Activated B cell treated with CpG ODN at 0.5 μM for 24 hours (primary cell): ENCODE results near the gene CH25H. TPM values are rescaled to one million over a fixed set of nuclear protein-coding genes. Genes with fewer than 3 reads are reported as not detected.

Experiments
- ATAC-seq: fragments of 200-7000 bp; cut with Tn5 transposase; one replicate; pipeline ENCODE4 v1.10.0; 2021; ENCODE audit warnings: low read depth, mild to moderate bottlenecking, moderate library complexity
- CTCF ChIA-PET: fragments of 350-600 bp; sonication (Branson Sonifier 250); formaldehyde crosslinking; loops from one replicate; lab custom pipeline; 2021; ENCODE audit warnings: antibody characterized with exemption; lab: Charles Lee
- POLR2A ChIA-PET: fragments of 350-600 bp; sonication (Branson Sonifier 250); formaldehyde crosslinking; loops from one replicate; lab custom pipeline; 2021; ENCODE audit warnings: antibody characterized with exemption; lab: Charles Lee
- DNase-seq: peaks from one replicate; pipeline ENCODE4 v3.0.0; 2022
- H3K27ac Mint-ChIP-seq: one replicate; pipeline ENCODE4 v1.8.0; 2020; ENCODE audit warnings: mixed read lengths
- H3K27me3 Mint-ChIP-seq: one replicate; pipeline ENCODE4 v1.8.0; 2021; ENCODE audit warnings: mixed read lengths
- H3K36me3 Mint-ChIP-seq: one replicate; pipeline ENCODE4 v1.8.0; 2021; ENCODE audit warnings: low read depth, mixed read lengths
- H3K4me1 Mint-ChIP-seq: one replicate; pipeline ENCODE4 v1.8.0; 2021; ENCODE audit warnings: mixed read lengths
- H3K4me3 Mint-ChIP-seq: one replicate; pipeline ENCODE4 v1.8.0; 2020; ENCODE audit warnings: mild to moderate bottlenecking, mixed read lengths
- H3K9me3 Mint-ChIP-seq: one replicate; pipeline ENCODE4 v1.8.0; 2020; ENCODE audit warnings: mixed read lengths
- intact Hi-C: fragments of 100-400 bp; cut with micrococcal nuclease; formaldehyde crosslinking; loops from one replicate; pipeline ENCODE4 v1.15.1; 2024
- total RNA-seq: library from RNA; stranded (reverse); gene quantifications from 2 replicates; pipeline ENCODE4 v1.2.3, GENCODE V29; 2022
- TF ChIP-seq, protein P1 (sequence below): fragments of 200-600 bp; IDR thresholded peaks from one replicate; pipeline ENCODE4 v1.8.0; 2022; ENCODE audit warnings: antibody characterized with exemption, mild to moderate bottlenecking

Gene CH25H
- total RNA-seq, 1 donor from 2014 or later: not detected

- CTCF ChIA-PET: interaction anchor here (0.6 kb wide), 1 partner anchor 63 kb away, joined by 3 read pairs; no protein-coding TSS in a partner anchor
- peaks cover 2% of the 10 kb centered on the region for H3K9me3 Mint-ChIP-seq
- H3K4me3 Mint-ChIP-seq: no peak overlapping the region
- H3K4me1 Mint-ChIP-seq: peaks cover 8% of the 10 kb centered on the region
- TF ChIP-seq, protein P1, sequence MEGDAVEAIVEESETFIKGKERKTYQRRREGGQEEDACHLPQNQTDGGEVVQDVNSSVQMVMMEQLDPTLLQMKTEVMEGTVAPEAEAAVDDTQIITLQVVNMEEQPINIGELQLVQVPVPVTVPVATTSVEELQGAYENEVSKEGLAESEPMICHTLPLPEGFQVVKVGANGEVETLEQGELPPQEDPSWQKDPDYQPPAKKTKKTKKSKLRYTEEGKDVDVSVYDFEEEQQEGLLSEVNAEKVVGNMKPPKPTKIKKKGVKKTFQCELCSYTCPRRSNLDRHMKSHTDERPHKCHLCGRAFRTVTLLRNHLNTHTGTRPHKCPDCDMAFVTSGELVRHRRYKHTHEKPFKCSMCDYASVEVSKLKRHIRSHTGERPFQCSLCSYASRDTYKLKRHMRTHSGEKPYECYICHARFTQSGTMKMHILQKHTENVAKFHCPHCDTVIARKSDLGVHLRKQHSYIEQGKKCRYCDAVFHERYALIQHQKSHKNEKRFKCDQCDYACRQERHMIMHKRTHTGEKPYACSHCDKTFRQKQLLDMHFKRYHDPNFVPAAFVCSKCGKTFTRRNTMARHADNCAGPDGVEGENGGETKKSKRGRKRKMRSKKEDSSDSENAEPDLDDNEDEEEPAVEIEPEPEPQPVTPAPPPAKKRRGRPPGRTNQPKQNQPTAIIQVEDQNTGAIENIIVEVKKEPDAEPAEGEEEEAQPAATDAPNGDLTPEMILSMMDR: no peak
- no peaks in the 10 kb centered on the region for H3K27me3 Mint-ChIP-seq
- H3K27ac Mint-ChIP-seq: no peak overlapping the region
- DNase-seq (no peak), ATAC-seq (no peak)
- intact Hi-C loops: no loop called here
- POLR2A ChIA-PET: no interaction called here
- peaks cover 63% of the 10 kb centered on the region for H3K36me3 Mint-ChIP-seq
Measured at GRCh38 chr10:89221919-89222318, 14.8 kb upstream of the CH25H start.

GRCh38 chr10:89219513-89220218 lies 12.5 kb upstream of the CH25H start:
- Mint-ChIP-seq H3K36me3 (peaks cover 52% of the 10 kb centered on the region), H3K4me1 (peaks cover 8% of the 10 kb centered on the region), H3K27me3 (no peaks in the 10 kb centered on the region), H3K4me3 (no peak overlapping the region), H3K27ac (no peak overlapping the region), H3K9me3 (no peaks in the 10 kb centered on the region)
- DNase-seq (no peak), ATAC-seq (no peak)
- ChIA-PET CTCF (interaction anchor here (0.6 to 3.0 kb wide), 3 partner anchors 190 to 286 kb away, joined by 3 to 44 read pairs (median 32); no protein-coding TSS in a partner anchor), POLR2A (no interaction called here)
- TF ChIP-seq, protein P1: no peak
- intact Hi-C loops: loop anchor here (10.0 kb wide), 1 partner anchor 655 kb away; no protein-coding TSS in a partner anchor

- Mint-ChIP-seq H3K36me3 (peaks cover 40% of the 10 kb centered on the region), H3K4me1 (peaks cover 10% of the 10 kb centered on the region), H3K27ac (no peak overlapping the region), H3K4me3 (no peak overlapping the region), H3K9me3 (no peaks in the 10 kb centered on the region), H3K27me3 (peaks cover 2% of the 10 kb centered on the region)
- intact Hi-C loops: loop anchor here (1.0 to 10.0 kb wide), 7 partner anchors 26 to 653 kb away; no protein-coding TSS in a partner anchor
- ATAC-seq (peak; percentile 49), DNase-seq (peak; percentile 20)
- TF ChIP-seq, protein P1: no peak
- ChIA-PET CTCF (interaction anchor here (0.7 to 3.0 kb wide), 28 partner anchors 10 to 484 kb away, joined by 3 to 44 read pairs (median 4); partner anchors contain the start of genes CH25H, KIF20B, LIPA and STAMBPL1), POLR2A (interaction anchor here (0.7 to 1.1 kb wide), 2 partner anchors 105 to 283 kb away, joined by 3 read pairs; no protein-coding TSS in a partner anchor)
Measured at GRCh38 chr10:89217057-89217990, 10.2 kb upstream of the CH25H start.

DNA sequence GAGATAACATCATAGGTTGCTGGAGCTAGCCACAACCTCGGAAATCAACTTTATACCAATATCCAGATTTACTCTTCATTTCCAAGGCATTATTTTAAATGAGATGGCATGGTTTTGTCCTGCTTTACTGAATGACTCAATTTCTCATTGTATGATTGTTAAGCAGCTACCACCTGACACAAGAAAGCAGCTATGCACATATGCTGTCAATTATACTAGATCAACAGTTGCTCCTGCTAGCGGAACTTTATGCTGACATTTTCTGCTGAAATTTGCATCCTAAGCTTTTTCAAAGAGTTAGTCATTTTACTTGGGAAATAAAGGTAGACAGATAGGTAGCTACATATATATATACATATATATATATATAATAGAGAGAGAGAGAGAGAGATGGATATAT lies 8.9 kb upstream of the CH25H start:
- Mint-ChIP-seq H3K27me3 (peaks cover 10% of the 10 kb centered on the region), H3K9me3 (no peaks in the 10 kb centered on the region), H3K4me1 (peaks cover 10% of the 10 kb centered on the region), H3K4me3 (no peak overlapping the region), H3K27ac (no peak overlapping the region), H3K36me3 (peaks cover 32% of the 10 kb centered on the region)
- intact Hi-C loops: loop anchor here (10.0 kb wide), 1 partner anchor 651 kb away; no protein-coding TSS in a partner anchor
- ChIA-PET POLR2A (interaction anchor here (1.1 kb wide), 1 partner anchor 380 kb away, joined by 4 read pairs; no protein-coding TSS in a partner anchor), CTCF (interaction anchor here (0.6 to 4.2 kb wide), 11 partner anchors 9 to 381 kb away, joined by 3 to 99 read pairs (median 5); partner anchors contain the start of gene CH25H)
- ATAC-seq (no peak), DNase-seq (no peak)
- TF ChIP-seq, protein P1: no peak
